Panc1 (cell line): Measurements from ENCODE around the gene TMTC2. TPM values are rescaled to one million over a fixed set of nuclear protein-coding genes. Genes with fewer than 3 reads are reported as not detected.

Source experiments
- ATAC-seq: fragments of 200-7000 bp; cut with Tn5 transposase; 2 replicates; pipeline ENCODE4 v1.9.1; 2020; ENCODE audit warnings: mild to moderate bottlenecking, moderate library complexity
- BruUV-seq: library from RNA; stranded (reverse); fragments of 400-500 nt; replicated peaks from 2 replicates; lab custom pipeline; 2021; lab: Mats Ljungman, UMichigan
- CTCF ChIA-PET: fragments of 300-600 bp; sonication (Branson Sonifier 250); formaldehyde crosslinking; loops from one replicate; lab custom pipeline; 2022; ENCODE audit warnings: antibody characterized with exemption; lab: Charles Lee
- POLR2A ChIA-PET: fragments of 300-600 bp; sonication (Branson Sonifier 250); formaldehyde crosslinking; loops from one replicate; lab custom pipeline; 2022; ENCODE audit warnings: antibody characterized with exemption; lab: Charles Lee
- DNase-seq: peaks from one replicate; pipeline ENCODE4 v3.0.0-alpha.2; 2010; ENCODE audit warnings: low read depth, low spot score
- H3K27ac ChIP-seq: 2 replicates; pipeline ENCODE4 v1.5.1; 2011; ENCODE audit warnings: mild to moderate bottlenecking, low read length, inconsistent platforms
- H3K27me3 ChIP-seq: fragments of 200-500 bp; sonication (Bioruptor generic); 2 replicates; pipeline ENCODE4 v1.6.0; 2014; ENCODE audit warnings: low read length, inconsistent platforms; ENCODE audit not compliant: control insufficient read depth, insufficient read depth
- H3K36me3 ChIP-seq: fragments of 200-500 bp; sonication (Bioruptor generic); 2 replicates; pipeline ENCODE4 v1.5.1; 2014; ENCODE audit warnings: inconsistent platforms, mild to moderate bottlenecking, low read length, moderate library complexity; ENCODE audit not compliant: control insufficient read depth, insufficient read depth
- H3K4me1 ChIP-seq: 2 replicates; pipeline ENCODE4 v1.5.1; 2011; ENCODE audit warnings: inconsistent platforms, mild to moderate bottlenecking, low read length, moderate library complexity; ENCODE audit not compliant: control insufficient read depth, insufficient read depth
- H3K4me3 ChIP-seq, 2 experiments: 2 replicates each; pipeline ENCODE4 v1.5.1; 2011 to 2012; ENCODE audit warnings: low read depth in 2 of 2, low read length in 2 of 2, mild to moderate bottlenecking in 2 of 2, inconsistent platforms in 1 of 2, moderate library complexity in 1 of 2
- H3K9me3 ChIP-seq: fragments of 200-500 bp; sonication (Bioruptor generic); 2 replicates; pipeline ENCODE4 v1.5.1; 2014; ENCODE audit warnings: low read depth, mild to moderate bottlenecking, inconsistent platforms, low read length, moderate library complexity; ENCODE audit not compliant: control insufficient read depth, insufficient read depth
- CTCF ChIP-seq: fragments of 450-650 bp; IDR thresholded peaks from 2 replicates; pipeline ENCODE4 v1.5.1; 2017; ENCODE audit warnings: mild to moderate bottlenecking
- POLR2AphosphoS5 ChIP-seq: IDR thresholded peaks from 2 replicates; pipeline ENCODE4 v1.6.1; 2012; ENCODE audit warnings: mild to moderate bottlenecking, low read depth, low read length, moderate library complexity
- REST ChIP-seq, 2 experiments: IDR thresholded peaks; 2 replicates each; pipeline ENCODE4 v1.6.1; 2011 to 2012; ENCODE audit warnings: low read depth in 2 of 2, control low read depth in 1 of 2, low read length in 1 of 2, mild to moderate bottlenecking in 1 of 2, moderate library complexity in 1 of 2; ENCODE audit not compliant: insufficient read depth in 1 of 2
- SIN3A ChIP-seq: IDR thresholded peaks from 2 replicates; pipeline ENCODE4 v1.6.1; 2012; ENCODE audit warnings: low read depth, mild to moderate bottlenecking, low read length, moderate library complexity, borderline replicate concordance; ENCODE audit not compliant: insufficient read depth
- TCF7L2 ChIP-seq: IDR thresholded peaks from 2 replicates; pipeline ENCODE4 v1.6.1; 2011; ENCODE audit warnings: mild to moderate bottlenecking, low read depth, low read length, inconsistent platforms
- in situ Hi-C: cut with HindIII; loops from 2 replicates; pipeline ENCODE4 v1.10.0; 2016; ENCODE audit warnings: low sequenced_read_pairs, low pct_unique_long_range_greater_than_20kb
- intact Hi-C: fragments of 100-400 bp; cut with micrococcal nuclease; formaldehyde crosslinking; loops from one replicate; pipeline ENCODE4 v1.10.0; 2022; ENCODE audit not compliant: unreplicated experiment
- total RNA-seq: library from RNA; stranded (reverse); gene quantifications from one replicate; pipeline ENCODE4 v1.2.1, GENCODE V29; 2021; ENCODE audit not compliant: unreplicated experiment

The TMTC2 gene
- total RNA-seq, 1 experiment from 2014 or later = 5.7 TPM

- TF ChIP-seq TCF7L2 = no peak
- TF ChIP-seq REST (IDR thresholded peaks at IDR 0.05; ENCODE audit: insufficient read depth in 1 of 2, low read depth in 2 of 2, low read length in 1 of 2) = no peak
- TF ChIP-seq CTCF = no peak
- TF ChIP-seq POLR2AphosphoS5 = no peak
- no peak for TF ChIP-seq SIN3A
- Histone ChIP-seq H3K4me1 (no peaks in the 10 kb centered on the region), H3K27me3 (no peaks in the 10 kb centered on the region), H3K27ac (no peak overlapping the region), H3K36me3 (no peaks in the 10 kb centered on the region), H3K4me3 (no peak overlapping the region), H3K9me3 (no peaks in the 10 kb centered on the region)
- in situ Hi-C loops (no loop called here), intact Hi-C loops (no loop called here)
- no TSS peak for BruUV-seq
- ChIA-PET CTCF (no interaction called here), POLR2A (no interaction called here)
- DNase-seq = no peak
- ATAC-seq = no peak
Observed at GRCh38 chr12:82746668-82747067, 60.0 kb downstream of the TMTC2 start.

- ChIA-PET CTCF (no interaction called here), POLR2A (no interaction called here)
- ATAC-seq = no peak
- Histone ChIP-seq H3K36me3 (no peaks in the 10 kb centered on the region), H3K4me3 (no peak overlapping the region), H3K4me1 (no peaks in the 10 kb centered on the region), H3K27me3 (no peaks in the 10 kb centered on the region), H3K9me3 (no peaks in the 10 kb centered on the region), H3K27ac (no peak overlapping the region)
- intact Hi-C loops (no loop called here), in situ Hi-C loops (no loop called here)
- BruUV-seq = no TSS peak
- no peak for TF ChIP-seq CTCF
- TF ChIP-seq SIN3A = no peak
- TF ChIP-seq TCF7L2 = no peak
- no peak for TF ChIP-seq POLR2AphosphoS5
- no peak for TF ChIP-seq REST (IDR thresholded peaks at IDR 0.05; ENCODE audit: insufficient read depth in 1 of 2, low read depth in 2 of 2, low read length in 1 of 2)
- no peak for DNase-seq
Observed at GRCh38 chr12:82749015-82749414, 62.3 kb downstream of the TMTC2 start.
